Sigmoid colon (tissue), 7 donors: Measurements from ENCODE around the gene HHATL. TPM values are rescaled to one million over a fixed set of nuclear protein-coding genes. Genes with fewer than 3 reads are reported as not detected.

Source experiments
- DNase-seq: peaks from one replicate; pipeline ENCODE4 v3.0.0-alpha.2; 2019
- H3K27ac ChIP-seq, 4 donors: fragments of 200-600 bp; sonication (generic); one replicate each; pipeline ENCODE4 v1.5.1; 2016 to 2019; ENCODE audit warnings: mild to moderate bottlenecking in 1 of 4
- H3K27me3 ChIP-seq, 3 donors: fragments of 200-600 bp; sonication (generic); one replicate each; pipeline ENCODE4 v1.5.1; 2019; ENCODE audit warnings: mild to moderate bottlenecking in 1 of 3
- H3K36me3 ChIP-seq, 4 donors: fragments of 200-600 bp; sonication (generic); one replicate each; pipeline ENCODE4 v1.5.1; 2016 to 2019
- H3K4me1 ChIP-seq, 4 donors: fragments of 200-600 bp; sonication (generic); one replicate each; pipeline ENCODE4 v1.5.1; 2017 to 2019
- H3K4me3 ChIP-seq, 4 donors: fragments of 200-600 bp; sonication (generic); one replicate each; pipeline ENCODE4 v1.5.1; 2017 to 2019; ENCODE audit warnings: mild to moderate bottlenecking in 2 of 4, moderate library complexity in 1 of 4
- H3K9me3 ChIP-seq, 4 donors: fragments of 200-600 bp in 3 of 4; sonication (generic) in 3 of 4; one replicate each; pipeline versions ENCODE4 v1.5.1 to v1.6.1; 2013 to 2019
- EP300 ChIP-seq, 4 donors: sonication (generic); formaldehyde crosslinking; IDR thresholded peaks; one replicate each; pipeline ENCODE4 v1.6.1; 2017; ENCODE audit warnings: antibody characterized with exemption in 4 of 4
- POLR2A ChIP-seq, 2 donors: fragments of 450-650 bp; IDR thresholded peaks; one replicate each; pipeline ENCODE4 v1.6.1; 2016; ENCODE audit warnings: antibody characterized with exemption in 2 of 2, mild to moderate bottlenecking in 2 of 2, moderate library complexity in 2 of 2
- POLR2AphosphoS5 ChIP-seq, 4 donors: sonication (generic); formaldehyde crosslinking; IDR thresholded peaks; one replicate each; pipeline ENCODE4 v1.6.1; 2017; ENCODE audit warnings: antibody characterized with exemption in 4 of 4
- WGBS, 2 donors: extraction: QIAGEN DNeasy Blood & Tissue Kit; methylation state at CpG; one replicate each; pipeline ENCODE4 v1.1.7; 2013; 5-methylcytosine and 5-hydroxymethylcytosine counted together
- intact Hi-C: fragments of 100-400 bp; cut with DNase I; formaldehyde crosslinking; loops from one replicate; pipeline ENCODE4 v1.15.1; 2023
- polyA plus RNA-seq, 3 donors: library from polyadenylated mRNA; stranded (reverse); fragments of 200-250 nt; gene quantifications; one replicate each; pipeline ENCODE4 v1.2.3, GENCODE V29; 2013
- total RNA-seq, 4 donors: library from RNA; depleted of rRNA; stranded (reverse); fragments of >200 nt; gene quantifications; one replicate each; pipeline ENCODE4 v1.1.0, GENCODE V29; 2016
- TF ChIP-seq, protein P1 (sequence below), 4 experiments: fragments of 450-650 bp in 3 of 4; fragments of 200-600 bp in 1 of 4; IDR thresholded peaks; one replicate each; pipeline ENCODE4 v1.5.1; 2016 to 2019; ENCODE audit warnings: antibody characterized with exemption in 4 of 4, mild to moderate bottlenecking in 3 of 4, moderate library complexity in 2 of 4
- donor health status: healthy with polysubstance abuse.
- donor health status: Bipolar disorder and iron deficiency.
- donor health status: healthy.

HHATL gene
- total and polyA plus RNA-seq, 7 donors: 0.31 to 1.4 TPM; not detected in 5

DNA sequence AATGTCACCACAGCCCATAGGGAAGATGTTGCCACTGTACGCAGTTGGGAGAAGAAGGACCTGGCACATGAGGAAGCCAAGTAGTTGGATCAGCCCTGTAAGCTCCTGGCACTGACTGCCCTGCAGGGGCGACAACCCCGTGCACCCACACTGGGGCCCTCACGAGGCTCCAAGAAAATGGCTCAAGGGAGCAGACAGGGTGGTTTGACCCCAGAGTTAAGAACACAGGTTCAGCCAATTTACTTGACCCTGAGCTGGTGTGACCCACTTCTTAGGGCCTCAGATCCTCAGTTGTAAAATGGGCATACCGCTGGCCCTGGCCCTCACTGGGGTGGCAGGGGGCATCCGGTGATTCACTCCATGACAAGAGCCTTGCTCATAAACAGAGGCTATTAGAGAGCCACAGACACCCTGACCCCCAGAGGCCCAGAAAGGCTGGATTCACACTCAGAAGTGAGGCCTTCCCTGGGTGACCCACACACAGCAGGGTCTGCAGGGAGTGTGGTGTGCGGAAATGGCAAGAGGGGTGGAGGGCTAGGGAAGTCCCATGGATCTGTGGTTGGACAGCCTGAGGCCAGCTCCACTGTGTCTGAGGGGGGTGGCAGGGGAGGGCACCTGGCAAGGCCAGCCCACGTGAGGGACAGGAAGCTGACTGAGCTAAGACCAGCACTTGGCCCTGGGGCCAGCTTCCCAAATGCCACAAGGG lies 1.7 kb upstream of the HHATL start:
- H3K27ac ChIP-seq: no peak overlapping the region
- H3K4me1 ChIP-seq: no peaks in the 10 kb centered on the region
- no peak for DNase-seq
- WGBS, 2 donors: 85 to 89% methylated on average over 8 of the region's 8 CpGs
- no peak overlapping the region for H3K4me3 ChIP-seq
- TF ChIP-seq EP300 (IDR thresholded peaks at IDR 0.05): no peak
- TF ChIP-seq, protein P1, sequence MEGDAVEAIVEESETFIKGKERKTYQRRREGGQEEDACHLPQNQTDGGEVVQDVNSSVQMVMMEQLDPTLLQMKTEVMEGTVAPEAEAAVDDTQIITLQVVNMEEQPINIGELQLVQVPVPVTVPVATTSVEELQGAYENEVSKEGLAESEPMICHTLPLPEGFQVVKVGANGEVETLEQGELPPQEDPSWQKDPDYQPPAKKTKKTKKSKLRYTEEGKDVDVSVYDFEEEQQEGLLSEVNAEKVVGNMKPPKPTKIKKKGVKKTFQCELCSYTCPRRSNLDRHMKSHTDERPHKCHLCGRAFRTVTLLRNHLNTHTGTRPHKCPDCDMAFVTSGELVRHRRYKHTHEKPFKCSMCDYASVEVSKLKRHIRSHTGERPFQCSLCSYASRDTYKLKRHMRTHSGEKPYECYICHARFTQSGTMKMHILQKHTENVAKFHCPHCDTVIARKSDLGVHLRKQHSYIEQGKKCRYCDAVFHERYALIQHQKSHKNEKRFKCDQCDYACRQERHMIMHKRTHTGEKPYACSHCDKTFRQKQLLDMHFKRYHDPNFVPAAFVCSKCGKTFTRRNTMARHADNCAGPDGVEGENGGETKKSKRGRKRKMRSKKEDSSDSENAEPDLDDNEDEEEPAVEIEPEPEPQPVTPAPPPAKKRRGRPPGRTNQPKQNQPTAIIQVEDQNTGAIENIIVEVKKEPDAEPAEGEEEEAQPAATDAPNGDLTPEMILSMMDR (IDR thresholded peaks at IDR 0.05): no peak
- TF ChIP-seq POLR2AphosphoS5 (IDR thresholded peaks at IDR 0.05): no peak
- no peak for TF ChIP-seq POLR2A (IDR thresholded peaks at IDR 0.05)
- no peaks in the 10 kb centered on the region for H3K9me3 ChIP-seq
- no peaks in the 10 kb centered on the region for H3K36me3 ChIP-seq
- intact Hi-C loops: no loop called here
- no peaks in the 10 kb centered on the region for H3K27me3 ChIP-seq

DNA sequence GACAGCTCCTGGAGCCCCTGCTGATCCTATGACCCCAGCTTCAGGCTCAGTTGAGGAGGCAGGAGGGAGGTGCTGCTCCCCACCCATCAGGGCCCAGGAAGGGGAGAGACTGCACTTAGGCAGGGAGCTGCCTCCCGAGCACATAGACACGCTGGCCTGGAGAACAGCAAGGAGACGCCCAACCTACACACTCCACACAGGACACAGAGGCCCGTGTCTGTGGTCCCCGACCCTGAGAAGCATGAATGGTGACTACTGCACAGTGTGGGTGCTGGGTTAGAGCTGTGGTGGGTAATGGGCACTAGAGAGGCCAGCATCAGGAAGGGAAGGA lies 1.1 kb upstream of the HHATL start:
- H3K4me1 ChIP-seq: no peaks in the 10 kb centered on the region
- no peak overlapping the region for H3K27ac ChIP-seq
- no peaks in the 10 kb centered on the region for H3K9me3 ChIP-seq
- TF ChIP-seq POLR2AphosphoS5 (IDR thresholded peaks at IDR 0.05): no peak
- no peak for TF ChIP-seq EP300 (IDR thresholded peaks at IDR 0.05)
- no peak for TF ChIP-seq POLR2A (IDR thresholded peaks at IDR 0.05)
- TF ChIP-seq, protein P1 (IDR thresholded peaks at IDR 0.05): no peak
- no peak overlapping the region for H3K4me3 ChIP-seq
- no peaks in the 10 kb centered on the region for H3K36me3 ChIP-seq
- DNase-seq: no peak
- 78% methylated on average over 5 of the region's 5 CpGs for WGBS, 2 donors
- intact Hi-C loops: no loop called here
- H3K27me3 ChIP-seq: no peaks in the 10 kb centered on the region

DNA sequence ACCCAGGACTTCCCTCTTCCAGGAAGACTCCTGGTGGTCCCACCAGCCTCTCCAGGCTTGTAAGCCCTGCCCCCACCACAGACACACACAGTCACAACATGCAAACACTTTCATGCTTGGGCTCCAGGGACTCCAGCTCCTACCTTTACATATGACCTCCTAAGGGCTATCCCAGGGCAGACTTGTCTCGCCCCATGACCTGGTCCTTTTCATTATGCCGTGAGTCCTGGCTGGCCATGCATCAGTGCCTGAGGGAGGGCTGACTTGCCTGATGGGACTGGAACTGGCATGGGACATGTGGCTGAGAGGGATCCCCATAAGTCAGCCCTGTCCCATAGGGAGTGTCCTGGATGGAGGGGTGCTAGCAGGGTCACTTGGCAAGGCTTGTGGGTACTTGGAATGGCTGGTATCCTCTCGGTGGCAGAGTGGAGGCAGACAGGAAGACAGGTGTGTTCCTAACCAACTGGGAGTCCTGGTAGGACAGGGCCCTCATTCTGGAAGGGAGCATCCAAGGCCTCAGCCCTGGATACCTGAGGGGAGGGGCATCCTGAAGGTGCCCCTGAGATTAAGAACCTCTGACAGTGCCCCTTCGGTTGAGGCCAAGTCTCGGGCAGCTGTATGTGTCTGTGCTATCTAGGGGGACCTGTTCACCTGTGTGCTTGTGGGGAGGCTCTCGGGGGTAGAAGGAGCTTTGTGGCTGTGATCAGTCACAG lies 540 bp upstream of the HHATL start:
- H3K4me3 ChIP-seq: no peak overlapping the region
- no peaks in the 10 kb centered on the region for H3K27me3 ChIP-seq
- H3K27ac ChIP-seq: no peak overlapping the region
- intact Hi-C loops: no loop called here
- 82 to 86% methylated on average over 6 of the region's 6 CpGs for WGBS, 2 donors
- H3K36me3 ChIP-seq: no peaks in the 10 kb centered on the region
- no peaks in the 10 kb centered on the region for H3K4me1 ChIP-seq
- no peak for DNase-seq
- H3K9me3 ChIP-seq: no peaks in the 10 kb centered on the region
- TF ChIP-seq, protein P1 (IDR thresholded peaks at IDR 0.05): no peak
- TF ChIP-seq POLR2A (IDR thresholded peaks at IDR 0.05): no peak
- TF ChIP-seq EP300 (IDR thresholded peaks at IDR 0.05): no peak
- TF ChIP-seq POLR2AphosphoS5 (IDR thresholded peaks at IDR 0.05): no peak

DNA sequence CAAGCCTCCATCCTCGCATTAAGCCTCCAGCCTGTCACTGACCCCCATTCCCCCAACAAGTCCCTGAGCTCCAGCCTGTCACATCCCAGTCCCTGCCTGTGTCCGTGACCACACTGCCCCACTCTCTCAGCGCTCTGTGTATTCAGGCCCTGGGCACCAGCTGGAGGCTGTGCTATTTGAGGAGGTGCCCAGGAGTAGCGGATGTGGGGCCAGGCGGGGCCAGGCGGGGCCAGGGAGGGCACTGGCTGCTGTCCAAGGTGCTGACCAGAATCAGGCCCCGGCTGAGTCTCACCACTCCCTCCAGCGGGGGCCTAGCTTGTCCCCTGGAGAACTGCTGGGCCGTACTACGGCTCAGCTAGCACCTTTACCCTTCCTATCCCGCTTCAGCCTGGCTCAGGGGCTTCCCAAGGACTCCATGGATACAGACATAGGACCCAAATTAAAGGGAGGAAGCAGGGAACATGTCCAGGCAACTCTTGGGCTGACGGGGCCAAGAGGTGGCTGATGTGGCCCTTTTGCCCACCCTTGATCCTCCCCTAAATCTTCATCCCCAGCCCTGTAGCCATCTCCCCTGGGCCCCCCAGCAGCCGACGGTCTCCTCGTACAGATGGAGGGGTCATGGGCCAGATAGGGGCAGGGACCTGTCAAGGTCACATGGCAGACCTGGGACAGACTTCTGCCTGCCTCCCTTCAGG lies 1.1 kb downstream of the HHATL start:
- DNase-seq: no peak
- intact Hi-C loops: no loop called here
- Histone ChIP-seq H3K4me1 (no peaks in the 10 kb centered on the region), H3K27me3 (no peaks in the 10 kb centered on the region), H3K36me3 (no peaks in the 10 kb centered on the region), H3K9me3 (no peaks in the 10 kb centered on the region), H3K27ac (no peak overlapping the region), H3K4me3 (no peak overlapping the region)
- WGBS, 2 donors: 32% methylated on average over 15 of the region's 15 CpGs
- TF ChIP-seq, protein P1 (IDR thresholded peaks at IDR 0.05): no peak
- TF ChIP-seq POLR2A (IDR thresholded peaks at IDR 0.05): no peak
- TF ChIP-seq POLR2AphosphoS5 (IDR thresholded peaks at IDR 0.05): no peak
- TF ChIP-seq EP300 (IDR thresholded peaks at IDR 0.05): no peak
